Adrenal gland (tissue), 5 donors: ENCODE results near the gene SLC22A13.

Experiments used
- CTCF ChIP-seq, 6 experiments: fragments of 450-650 bp in 4 of 6; fragments of 200-600 bp in 2 of 6; sonication (generic) in 1 of 6; IDR thresholded peaks; 1 replicate in 5 of 6; 2 replicates in 1 of 6; pipeline versions ENCODE4 v1.5.1 to v1.8.0; 2016 to 2021; ENCODE audit warnings: antibody characterized with exemption in 6 of 6, mild to moderate bottlenecking in 2 of 6, moderate library complexity in 1 of 6
- POLR2A ChIP-seq, 2 donors: fragments of 450-650 bp; IDR thresholded peaks; one replicate each; pipeline ENCODE4 v1.6.1; 2017; ENCODE audit warnings: antibody characterized with exemption in 2 of 2, mild to moderate bottlenecking in 2 of 2, moderate library complexity in 1 of 2
- donor health status: DM: no; HTN: no; CAD: no.

GRCh38 chr3:38268087-38268486, 2.5 kb downstream of the SLC22A13 start:
- no peak for TF ChIP-seq CTCF (IDR thresholded peaks at IDR 0.05)
- no peak for TF ChIP-seq POLR2A (IDR thresholded peaks at IDR 0.05)
